Body of pancreas (tissue), 4 donors: ENCODE results near the gene EIF4E1B.

ENCODE experiments used
- CTCF ChIP-seq, 7 experiments: fragments of 450-650 bp in 4 of 7; fragments of 200-600 bp in 3 of 7; sonication (generic) in 3 of 7; IDR thresholded peaks; one replicate each; pipeline ENCODE4 v1.5.1; 2016 to 2019; ENCODE audit warnings: antibody characterized with exemption in 7 of 7
- POLR2A ChIP-seq, 3 donors: fragments of 450-650 bp; IDR thresholded peaks; one replicate each; pipeline ENCODE4 v1.6.1; 2016; ENCODE audit warnings: antibody characterized with exemption in 3 of 3, mild to moderate bottlenecking in 2 of 3

GRCh38 chr5:176644294-176644693 is 13.8 kb downstream of the EIF4E1B start:
- TF ChIP-seq CTCF (IDR thresholded peaks at IDR 0.05) (no peak), POLR2A (IDR thresholded peaks at IDR 0.05) (no peak)
